ENCODE measurements around the gene IQGAP3. TPM values are rescaled to one million over a fixed set of nuclear protein-coding genes. Genes with fewer than 3 reads are reported as not detected.

IQGAP3 gene
- polyA plus RNA-seq, 2 of the 4 experiments (the other 2 are of a cell fraction) = 15.6 to 17.0 TPM

- Histone ChIP-seq H3K4me3 (peak within 1 kb of the TSS; percentile 98), H3K4me2 (peak within 1 kb of the TSS; percentile 96), H3K4me1 (peaks cover 70% of the 10 kb centered on the region), H3K27ac (peak within 1 kb of the TSS; percentile 98 to 100), H3K9me3 (no peaks in the 10 kb centered on the region)
- POLR2A ChIA-PET = interaction anchor here (0.5 to 8.6 kb wide), 16 partner anchors 8 to 228 kb away, joined by 3 to 130 read pairs (median 5); partner anchors contain the start of genes GPATCH4, ISG20L2, METTL25B and NAXE
- peak; percentile 2; the same call in 1 of the 2 replicates for TF ChIP-seq PHF8 (IDR thresholded peaks at IDR 0.05; ENCODE audit: borderline replicate concordance, low read depth)
- no peak for TF ChIP-seq RARB (CRISPR knock-in tag; IDR thresholded peaks at IDR 0.05)
- under 1% methylated on average over 27 of the region's 27 CpGs for WGBS (ENCODE audit: missing lambda C conversion rate)
- CTCF ChIA-PET = interaction anchor here (0.8 to 31.7 kb wide), 22 partner anchors 9 to 189 kb away, joined by 3 to 474 read pairs (median 6); partner anchors contain the start of genes NAXE and TTC24
- ATAC-seq (no peak), DNase-seq (ENCODE audit: low read depth in 1 of 2, low spot score in 1 of 2) (no peak), FAIRE-seq (no peak)
Measured at GRCh38 chr1:156500543-156500792, 71.9 kb downstream of the IQGAP3 start, which contains the start of gene MEF2D. MEF2D (minus strand) TSS chr1:156500775; CDS start chr1:156483292, 17,483 bp downstream.

GRCh38 chr1:156499842-156500542 is 72.4 kb downstream of the IQGAP3 start:
- WGBS (ENCODE audit: missing lambda C conversion rate) = 2% methylated on average over 22 of the region's 51 CpGs

GRCh38 chr1:156499194-156499841 is 73.0 kb downstream of the IQGAP3 start:
- WGBS (ENCODE audit: missing lambda C conversion rate) = 0% methylated on average over 12 of the region's 14 CpGs
- CTCF ChIA-PET = interaction anchor here (0.9 to 31.7 kb wide), 8 partner anchors 9 to 114 kb away, joined by 3 to 474 read pairs (median 14); no protein-coding TSS in a partner anchor
- POLR2A ChIA-PET = interaction anchor here (0.6 to 8.6 kb wide), 4 partner anchors 11 to 93 kb away, joined by 3 to 130 read pairs (median 4); partner anchors contain the start of gene NAXE
- no peaks in the 10 kb centered on the region for H3K9me3 ChIP-seq
- no peak for FAIRE-seq
- no peak for ATAC-seq
- 0 out of 2 replicates have a peak, but pooled peaks have one; percentile 3 for TF ChIP-seq GATA3 (IDR thresholded peaks at IDR 0.05; ENCODE audit: borderline replicate concordance)
- TF ChIP-seq HOXB5 (CRISPR knock-in tag; IDR thresholded peaks at IDR 0.05) = no peak
- peak; percentile 10; the same call in 1 of the 2 replicates for TF ChIP-seq MAX (IDR thresholded peaks at IDR 0.05)
- TF ChIP-seq, protein P1, sequence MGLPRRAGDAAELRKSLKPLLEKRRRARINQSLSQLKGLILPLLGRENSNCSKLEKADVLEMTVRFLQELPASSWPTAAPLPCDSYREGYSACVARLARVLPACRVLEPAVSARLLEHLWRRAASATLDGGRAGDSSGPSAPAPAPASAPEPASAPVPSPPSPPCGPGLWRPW (IDR thresholded peaks at IDR 0.05) = no peak
- H3K4me2 ChIP-seq = peak overlapping the region; percentile 96
- H3K4me1 ChIP-seq = peaks cover 75% of the 10 kb centered on the region
- peak overlapping the region; percentile 98 to 100 for H3K27ac ChIP-seq
- peak in 1 of 2 experiments; percentile 34 for DNase-seq (ENCODE audit: low read depth in 1 of 2, low spot score in 1 of 2)
- H3K4me3 ChIP-seq = peak overlapping the region; percentile 98

More at GRCh38 chr1:156499842-156500542, 72.4 kb downstream of the IQGAP3 start:
- Histone ChIP-seq H3K27ac (peak overlapping the region; percentile 98 to 100), H3K4me1 (peaks cover 73% of the 10 kb centered on the region), H3K9me3 (no peaks in the 10 kb centered on the region), H3K4me3 (peak overlapping the region; percentile 98), H3K4me2 (peak overlapping the region; percentile 96)
- TF ChIP-seq EP300 (IDR thresholded peaks at IDR 0.05) = no peak
- no peak for TF ChIP-seq TFCP2L1 (CRISPR knock-in tag; IDR thresholded peaks at IDR 0.05)
- 0 out of 2 replicates have a peak, but pooled peaks have one; percentile 34 for TF ChIP-seq PHF8 (IDR thresholded peaks at IDR 0.05; ENCODE audit: borderline replicate concordance, low read depth)
- DNase-seq (ENCODE audit: low read depth in 1 of 2, low spot score in 1 of 2) (peak in 1 of 2 experiments; percentile 29), ATAC-seq (no peak), FAIRE-seq (no peak)
- POLR2A ChIA-PET = interaction anchor here (0.5 to 8.6 kb wide), 15 partner anchors 7 to 228 kb away, joined by 3 to 130 read pairs (median 5); partner anchors contain the start of genes ISG20L2, METTL25B, NAXE and TTC24
- CTCF ChIA-PET = interaction anchor here (0.8 to 31.7 kb wide), 17 partner anchors 10 to 117 kb away, joined by 3 to 474 read pairs (median 6); partner anchors contain the start of gene TTC24

GRCh38 chr1:156498432-156499193 is 73.8 kb downstream of the IQGAP3 start:
- 0 out of 6 replicates have a peak, but pooled peaks of 1 of the 2 experiments have one; percentile 0 for ATAC-seq
- H3K4me1 ChIP-seq = peaks cover 72% of the 10 kb centered on the region
- peak overlapping the region; percentile 96 for H3K4me2 ChIP-seq
- DNase-seq (ENCODE audit: low read depth in 1 of 2, low spot score in 1 of 2) = peak in 1 of 2 experiments; percentile 50
- FAIRE-seq = no peak
- peak overlapping the region; percentile 98 for H3K4me3 ChIP-seq
- no peaks in the 10 kb centered on the region for H3K9me3 ChIP-seq
- H3K27ac ChIP-seq = peak overlapping the region; percentile 98 to 100
- ChIA-PET CTCF (interaction anchor here (0.7 to 31.7 kb wide), 10 partner anchors 8 to 113 kb away, joined by 3 to 474 read pairs (median 4); no protein-coding TSS in a partner anchor), POLR2A (interaction anchor here (1.0 to 8.6 kb wide), 3 partner anchors 10 to 93 kb away, joined by 3 to 130 read pairs (median 3); partner anchors contain the start of gene NAXE)
- no peak for TF ChIP-seq BHLHE40 (IDR thresholded peaks at IDR 0.05; ENCODE audit: low read depth, low read length)
- peak; percentile 24 for TF ChIP-seq POLR2A (IDR thresholded peaks at IDR 0.05; ENCODE audit: low read length)
- 0 out of 2 replicates have a peak, but pooled peaks have one; percentile 9 for TF ChIP-seq GATA3 (IDR thresholded peaks at IDR 0.05; ENCODE audit: borderline replicate concordance)
- WGBS (ENCODE audit: missing lambda C conversion rate) = 26% methylated on average over 10 of the region's 12 CpGs
